SU-DHL-6 (cell line): ENCODE data around the gene RHOT2.

Experiments used
- H2AFZ ChIP-seq: fragments of 200-600 bp; sonication (generic); 2 replicates; pipeline ENCODE4 v1.6.1; 2014; ENCODE audit warnings: low read depth, mild to moderate bottlenecking, moderate library complexity, mixed read lengths, antibody characterized with exemption, low read length; ENCODE audit not compliant: severe bottlenecking
- H3F3A ChIP-seq: fragments of 200-600 bp; shearing (Covaris generic); 2 replicates; pipeline ENCODE4 v1.6.0; 2016; ENCODE audit warnings: antibody characterized with exemption, mild to moderate bottlenecking; ENCODE audit not compliant: insufficient read depth
- H3K27ac ChIP-seq: fragments of 200-600 bp; sonication (generic); 2 replicates; pipeline ENCODE4 v1.5.1; 2016; ENCODE audit warnings: low read depth, mild to moderate bottlenecking, low read length, moderate library complexity, mixed read lengths
- H3K27me3 ChIP-seq: fragments of 200-600 bp; sonication (generic), shearing (Covaris generic); 2 replicates; pipeline ENCODE4 v1.6.0; 2014; ENCODE audit warnings: mild to moderate bottlenecking, low read length
- H3K36me3 ChIP-seq: fragments of 200-600 bp; sonication (generic); 2 replicates; pipeline ENCODE4 v1.6.1; 2014; ENCODE audit warnings: mild to moderate bottlenecking, low read length, mixed read lengths
- H3K4me2 ChIP-seq: fragments of 300-600, 200-600 bp; shearing (Covaris generic), sonication (generic); 2 replicates; pipeline ENCODE4 v1.6.0; 2014; ENCODE audit warnings: low read length, low read depth, mild to moderate bottlenecking; ENCODE audit not compliant: poor library complexity, severe bottlenecking
- H3K4me3 ChIP-seq: fragments of 200-600 bp; sonication (generic); 2 replicates; pipeline ENCODE4 v1.5.1; 2014; ENCODE audit warnings: antibody characterized with exemption, low read length, mild to moderate bottlenecking, mixed read lengths; ENCODE audit not compliant: insufficient read depth, poor library complexity, severe bottlenecking
- H3K79me2 ChIP-seq: fragments of 200-600 bp; sonication (generic); 2 replicates; pipeline ENCODE4 v1.6.1; 2014; ENCODE audit warnings: mild to moderate bottlenecking, low read length, moderate library complexity; ENCODE audit not compliant: insufficient read depth
- H3K9ac ChIP-seq: fragments of 200-600 bp; sonication (generic); 2 replicates; pipeline ENCODE4 v1.7.0; 2014; ENCODE audit warnings: mild to moderate bottlenecking, low read length
- H3K9me2 ChIP-seq: fragments of 200-600 bp; sonication (generic); replicated peaks from 2 replicates; pipeline ENCODE4 v1.6.1; 2014; ENCODE audit warnings: low read length; ENCODE audit not compliant: insufficient read depth
- H3K9me3 ChIP-seq: fragments of 200-600 bp; sonication (generic); 2 replicates; pipeline ENCODE4 v1.6.1; 2014; ENCODE audit warnings: low read length, mixed read lengths; ENCODE audit not compliant: insufficient read depth
- H4K20me1 ChIP-seq: fragments of 200-600 bp; sonication (generic); 2 replicates; pipeline ENCODE4 v1.6.1; 2014; ENCODE audit warnings: low read depth, mild to moderate bottlenecking, antibody characterized with exemption, low read length, moderate library complexity, mixed read lengths
- CTCF ChIP-seq: fragments of 200-600 bp; sonication (generic); IDR thresholded peaks from one replicate; pipeline ENCODE4 v1.5.1; 2017; ENCODE audit warnings: antibody characterized with exemption, mild to moderate bottlenecking, low read length, moderate library complexity; ENCODE audit not compliant: insufficient read depth, poor library complexity, severe bottlenecking
- EZH2phosphoT487 ChIP-seq: fragments of 200-600 bp; sonication (generic), shearing (Covaris generic); conservative IDR thresholded peaks from 2 replicates; pipeline ENCODE4 v1.6.1; 2018; ENCODE audit warnings: mild to moderate bottlenecking, antibody characterized with exemption, low read length, moderate library complexity, mixed read lengths

RHOT2 gene

GRCh38 chr16:625117-625976 is 42.6 kb upstream of the RHOT2 start:
- Histone ChIP-seq H3K4me3 (no peak overlapping the region), H3K9me2 (no peaks in the 10 kb centered on the region), H3K27ac (no peak overlapping the region), H3K4me2 (no peak overlapping the region), H3K9me3 (no peaks in the 10 kb centered on the region), H3K79me2 (no peaks in the 10 kb centered on the region), H3K36me3 (no peaks in the 10 kb centered on the region), H3F3A (no peaks in the 10 kb centered on the region), H4K20me1 (no peaks in the 10 kb centered on the region), H2AFZ (no peak overlapping the region), H3K9ac (no peak overlapping the region), H3K27me3 (no peaks in the 10 kb centered on the region)
- no peak for TF ChIP-seq CTCF
- no peak for TF ChIP-seq EZH2phosphoT487

- Histone ChIP-seq H3K27me3 (no peaks in the 10 kb centered on the region), H3K9me2 (no peaks in the 10 kb centered on the region), H3K27ac (no peak overlapping the region), H4K20me1 (no peaks in the 10 kb centered on the region), H3K9ac (no peak overlapping the region), H2AFZ (no peak overlapping the region), H3F3A (no peaks in the 10 kb centered on the region), H3K36me3 (no peaks in the 10 kb centered on the region), H3K4me2 (no peak overlapping the region), H3K79me2 (no peaks in the 10 kb centered on the region), H3K4me3 (no peak overlapping the region), H3K9me3 (no peaks in the 10 kb centered on the region)
- no peak for TF ChIP-seq EZH2phosphoT487
- no peak for TF ChIP-seq CTCF
These were observed 41.8 kb upstream of the RHOT2 start for GRCh38 chr16:625977-626765.

- no peak overlapping the region for H3K9ac ChIP-seq
- H3K9me3 ChIP-seq = no peaks in the 10 kb centered on the region
- H3K79me2 ChIP-seq = no peaks in the 10 kb centered on the region
- no peaks in the 10 kb centered on the region for H3F3A ChIP-seq
- no peak overlapping the region for H2AFZ ChIP-seq
- no peak overlapping the region for H3K4me2 ChIP-seq
- H3K27ac ChIP-seq = no peak overlapping the region
- no peaks in the 10 kb centered on the region for H3K27me3 ChIP-seq
- no peaks in the 10 kb centered on the region for H4K20me1 ChIP-seq
- H3K9me2 ChIP-seq = no peaks in the 10 kb centered on the region
- no peak overlapping the region for H3K4me3 ChIP-seq
- no peaks in the 10 kb centered on the region for H3K36me3 ChIP-seq
- TF ChIP-seq CTCF = no peak
These were observed 41.0 kb upstream of the RHOT2 start for GRCh38 chr16:626787-627453.
